GM23248 (cell line): Measurements from ENCODE around the gene COPG1.

Experiments used
- EZH2 ChIP-seq: fragments of 200-600 bp; sonication (generic); IDR thresholded peaks from 2 replicates; pipeline ENCODE4 v1.6.1; 2018; ENCODE audit warnings: antibody characterized with exemption, mild to moderate bottlenecking; ENCODE audit not compliant: insufficient read depth, poor library complexity, severe bottlenecking
- EZH2phosphoT487 ChIP-seq: fragments of 200-600 bp; sonication (generic); IDR thresholded peaks from 2 replicates; pipeline ENCODE4 v1.6.1; 2018; ENCODE audit warnings: antibody characterized with exemption, moderate library complexity, mild to moderate bottlenecking, low read depth; ENCODE audit not compliant: insufficient read depth

- TF ChIP-seq EZH2 (no peak), EZH2phosphoT487 (no peak)
Observed at GRCh38 chr3:129326138-129326537, 76.7 kb downstream of the COPG1 start.
